Stimulated activated CD4-positive, alpha-beta T cell treated with anti-CD3 and anti-CD28 coated beads, Interleukin-4, amount 100 ng/mL, for 24 hours (primary cell): ENCODE measurements around the gene CCDC158.
A peak's percentile ranks its signal among the peaks of the same experiment; 100 is the strongest.
"Not testable (repeated sequence)": the region's sequence is repeated elsewhere in the genome, so short reads cannot be mapped to it uniquely, and the experiment has no call there.

ENCODE experiments used
- DNase-seq: peaks from one replicate; pipeline ENCODE4 v3.0.0-alpha.2; 2020

Gene CCDC158

GRCh38 chr4:76364763-76365162, 56.2 kb downstream of the CCDC158 start:
- DNase-seq: no peak

GRCh38 chr4:76363556-76364290, 57.2 kb downstream of the CCDC158 start:
- DNase-seq: no peak

- DNase-seq: no peak
Observed at GRCh38 chr4:76361689-76362412, 59.1 kb downstream of the CCDC158 start.

GRCh38 chr4:76359881-76360466, 61.0 kb downstream of the CCDC158 start:
- DNase-seq: not testable (repeated sequence)

GRCh38 chr4:76357981-76358380, 63.0 kb downstream of the CCDC158 start:
- no peak for DNase-seq

GRCh38 chr4:76354517-76355473, 66.1 kb downstream of the CCDC158 start:
- DNase-seq: peak; percentile 28

- no peak for DNase-seq
Observed at GRCh38 chr4:76342803-76343202, 78.1 kb downstream of the CCDC158 start.

GRCh38 chr4:76342191-76342590, 78.8 kb downstream of the CCDC158 start:
- DNase-seq: no peak

GRCh38 chr4:76341063-76341462, 79.9 kb downstream of the CCDC158 start:
- DNase-seq: no peak

- no peak for DNase-seq
Observed at GRCh38 chr4:76339364-76339763, 81.6 kb downstream of the CCDC158 start.

GRCh38 chr4:76334885-76335284, 86.1 kb downstream of the CCDC158 start:
- no peak for DNase-seq

GRCh38 chr4:76326515-76326914, 94.4 kb downstream of the CCDC158 start:
- no peak for DNase-seq

GRCh38 chr4:76325072-76325471, 95.9 kb downstream of the CCDC158 start:
- DNase-seq: no peak

GRCh38 chr4:76322236-76322635, 98.7 kb downstream of the CCDC158 start:
- no peak for DNase-seq

GRCh38 chr4:76316131-76316530, 104.8 kb downstream of the CCDC158 start:
- DNase-seq: no peak

- no peak for DNase-seq
Observed at GRCh38 chr4:76315267-76315918, 105.5 kb downstream of the CCDC158 start.

GRCh38 chr4:76313547-76313946, 107.4 kb downstream of the CCDC158 start:
- DNase-seq: no peak

- no peak for DNase-seq
Observed at GRCh38 chr4:76312457-76312856, 108.5 kb downstream of the CCDC158 start.

GRCh38 chr4:76311896-76312331, 109.0 kb downstream of the CCDC158 start:
- DNase-seq: no peak

GRCh38 chr4:76310683-76311082, 110.3 kb downstream of the CCDC158 start:
- no peak for DNase-seq

- DNase-seq: no peak
Observed at GRCh38 chr4:76309939-76310550, 110.9 kb downstream of the CCDC158 start.

GRCh38 chr4:76308548-76308947, 112.4 kb downstream of the CCDC158 start:
- no peak for DNase-seq
